ENCODE data around the gene TIMP2. TPM values are rescaled to one million over a fixed set of nuclear protein-coding genes. Genes with fewer than 3 reads are reported as not detected.

Gene TIMP2
- total and polyA plus RNA-seq, 2 of the 4 experiments (the other 2 are of a cell fraction) = 43.9 to 416 TPM

GRCh38 chr17:78925234-78925633 is at the start of gene TIMP2 (continued):
- TF ChIP-seq RAD21 (IDR thresholded peaks at IDR 0.05; ENCODE audit: low read length) (peak; percentile 3; the same call in 1 of the 2 replicates), RFX5 (IDR thresholded peaks at IDR 0.05; ENCODE audit: low read depth, low read length) (no peak)

- Histone ChIP-seq H2BK5ac (ENCODE audit: low read depth, low read length, poor library complexity, severe bottlenecking) (no peak overlapping the region), H2BK15ac (ENCODE audit: low read depth, low read length) (no peak overlapping the region), H3K23ac (ENCODE audit: low read depth, low read length) (no peak overlapping the region), H3K9ac (ENCODE audit: low read depth, low read length) (no peak overlapping the region), H3K4ac (ENCODE audit: low read depth, low read length) (no peak overlapping the region), H4K8ac (ENCODE audit: low read depth in 2 of 2, low read length in 2 of 2) (no peak overlapping the region), H3K9me3 (ENCODE audit: control insufficient read depth, insufficient read depth, low read length) (no peaks in the 10 kb centered on the region), H3K4me3 (ENCODE audit: insufficient read depth, low read depth, low read length) (no peak overlapping the region), H4K5ac (ENCODE audit: low read depth, low read length) (no peak overlapping the region), H2BK120ac (ENCODE audit: low read depth, low read length) (no peak overlapping the region), H2AK5ac (ENCODE audit: low read depth, low read length) (peak overlapping the region; percentile 69; the same call in 1 of the 2 replicates), H3K4me2 (ENCODE audit: low read depth, low read length) (no peak overlapping the region), H3K36me3 (ENCODE audit: control insufficient read depth, insufficient read depth, low read length) (peaks cover 12% of the 10 kb centered on the region; the same call in 1 of the 2 replicates), H3K9me1 (ENCODE audit: insufficient read depth, low read length) (peaks cover 10% of the 10 kb centered on the region; the same call in 1 of the 2 replicates), H3K18ac (ENCODE audit: low read depth, low read length) (no peak overlapping the region), H3K56ac (ENCODE audit: extremely low read depth, insufficient read depth, low read length) (no peak overlapping the region), H4K20me1 (ENCODE audit: insufficient read depth, low read length) (peaks cover 5% of the 10 kb centered on the region; the same call in 1 of the 2 replicates), H3K79me1 (ENCODE audit: low read depth in 1 of 2, low read length in 2 of 2) (peaks cover 4 to 57% of the 10 kb centered on the region in 2 experiments; a peak in 3 of 4 replicates), H3K27ac (ENCODE audit: insufficient read depth, low read length) (no peak overlapping the region), H2AFZ (replicated peaks; ENCODE audit: low read length, poor library complexity) (no peak overlapping the region), H3K14ac (replicated peaks; ENCODE audit: low read depth, low read length) (no peak overlapping the region), H2AK9ac (replicated peaks; ENCODE audit: low read depth, low read length, poor library complexity) (peak overlapping the region; percentile 70), H3K27me3 (ENCODE audit: control insufficient read depth, insufficient read depth, low read length) (no peaks in the 10 kb centered on the region), H3K4me1 (ENCODE audit: control insufficient read depth, insufficient read depth, low read length) (peaks cover 29% of the 10 kb centered on the region), H2BK20ac (ENCODE audit: low read depth, low read length) (no peak overlapping the region), H4K91ac (ENCODE audit: insufficient read depth, low read depth, low read length) (no peak overlapping the region)
- intact Hi-C loops (cut with micrococcal nuclease) = no loop called here
- no peak for TF ChIP-seq RFX5 (IDR thresholded peaks at IDR 0.05; ENCODE audit: low read depth, low read length)
- no peak for TF ChIP-seq USF2 (IDR thresholded peaks at IDR 0.05; ENCODE audit: low read depth, low read length)
- no peak for TF ChIP-seq ELK1 (IDR thresholded peaks at IDR 0.05; ENCODE audit: borderline replicate concordance, low read depth, low read length)
- TF ChIP-seq POLR2A (IDR thresholded peaks at IDR 0.05; ENCODE audit: low read depth, low read length) = no peak
- TF ChIP-seq MXI1 (IDR thresholded peaks at IDR 0.05; ENCODE audit: borderline replicate concordance, low read depth, low read length) = no peak
- TF ChIP-seq CEBPB (IDR thresholded peaks at IDR 0.05; ENCODE audit: low read depth, low read length) = no peak
- no peak for TF ChIP-seq MAFK (IDR thresholded peaks at IDR 0.05; ENCODE audit: low read depth, low read length)
- TF ChIP-seq RAD21 (IDR thresholded peaks at IDR 0.05; ENCODE audit: low read length) = no peak
- TF ChIP-seq FOS (IDR thresholded peaks at IDR 0.05; ENCODE audit: low read depth, low read length) = no peak
- no peak for TF ChIP-seq BHLHE40 (IDR thresholded peaks at IDR 0.05; ENCODE audit: low read depth, low read length)
- no peak for TF ChIP-seq MAZ (IDR thresholded peaks at IDR 0.05; ENCODE audit: borderline replicate concordance, low read depth, low read length)
- no peak for TF ChIP-seq CHD1 (IDR thresholded peaks at IDR 0.05; ENCODE audit: low read depth, low read length)
- no peak for TF ChIP-seq SMC3 (IDR thresholded peaks at IDR 0.05; ENCODE audit: low read depth, low read length)
- ChIA-PET CTCF (interaction anchor here (1.4 kb wide), 1 partner anchor 108 kb away, joined by 5 read pairs; no protein-coding TSS in a partner anchor), POLR2A (ENCODE audit: unreplicated experiment) (no interaction called here)
- no peak for ATAC-seq (ENCODE audit: low read depth)
- WGBS, 2 experiments (ENCODE audit: extremely low coverage in 2 of 2, insufficient read length in 1 of 2) = 93% methylated on average over 14 of the region's 23 CpGs; no CpG with 5 or more reads in 1 of the 2 experiments
- in situ Hi-C loops (cut with MboI; ENCODE audit: low sequenced_read_pairs) = loop anchor here (25.0 kb wide), 1 partner anchor 487 kb away; no protein-coding TSS in a partner anchor
- dilution Hi-C loops (cut with HindIII; ENCODE audit: low sequenced_read_pairs, unreplicated experiment) = no loop called here
- no peak for DNase-seq
- no TSS peak for BruUV-seq (replicated peaks)
Observed at GRCh38 chr17:78973792-78974520, 48.8 kb upstream of the TIMP2 start.
